22Rv1 (cell line): ENCODE measurements around the gene GTF2F2.

ENCODE experiments used
- CTCF ChIP-seq: fragments of 450-650 bp; IDR thresholded peaks from 2 replicates; pipeline ENCODE4 v1.5.1; 2017; ENCODE audit warnings: mild to moderate bottlenecking
- ZFX ChIP-seq: fragments of 450-650 bp; IDR thresholded peaks from 2 replicates; pipeline ENCODE4 v1.6.1; 2017; ENCODE audit warnings: antibody characterized with exemption, borderline replicate concordance

DNA sequence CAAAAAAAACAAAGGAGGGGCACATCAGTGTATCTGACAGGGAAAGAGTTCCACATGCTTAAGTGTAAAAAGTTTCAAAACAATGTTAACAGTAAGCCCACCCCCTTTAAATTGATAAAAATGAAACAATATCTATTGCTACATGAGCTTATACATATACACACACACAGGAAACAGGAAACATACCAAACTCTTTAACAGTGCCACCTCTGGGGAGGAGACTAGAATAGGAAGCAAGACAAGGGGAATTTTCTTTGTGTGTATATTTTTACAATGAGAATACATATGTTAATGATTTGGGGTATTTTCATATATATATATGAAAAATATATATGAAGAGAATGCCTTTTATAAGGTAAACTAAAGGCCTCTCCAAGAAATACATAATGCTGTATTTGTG, 175.9 kb downstream of the GTF2F2 start:
- no peak for TF ChIP-seq CTCF
- TF ChIP-seq ZFX, result no peak
